Cardiac muscle cell (in vitro differentiated cells and primary cell): ENCODE data around the gene BRAT1. TPM values are rescaled to one million over a fixed set of nuclear protein-coding genes. Genes with fewer than 3 reads are reported as not detected.
A peak's percentile ranks its signal among the peaks of the same experiment; 100 is the strongest.

Experiments
- DNase-seq, 2 donors: peaks; one replicate each; pipeline versions ENCODE4 v3.0.0 to v3.0.0-alpha.2; 2010 to 2017; ENCODE audit warnings: low read depth in 1 of 2, low spot score in 1 of 2
- H3K27ac ChIP-seq: fragments of 200-600 bp; sonication (generic); 2 replicates; pipeline ENCODE4 v1.5.1; 2016
- H3K27me3 ChIP-seq: fragments of 200-600 bp; sonication (generic); 2 replicates; pipeline ENCODE4 v1.6.0; 2016; ENCODE audit warnings: control low read depth
- H3K36me3 ChIP-seq: fragments of 200-600 bp; sonication (generic); 2 replicates; pipeline ENCODE4 v1.5.1; 2016; ENCODE audit warnings: control low read depth
- H3K4me1 ChIP-seq: fragments of 200-600 bp; sonication (generic); 2 replicates; pipeline ENCODE4 v1.8.1; 2017; ENCODE audit warnings: low read depth, mild to moderate bottlenecking, mixed run types
- H3K4me3 ChIP-seq: fragments of 200-600 bp; sonication (generic); 2 replicates; pipeline ENCODE4 v1.5.1; 2016; ENCODE audit warnings: mild to moderate bottlenecking
- H3K9me3 ChIP-seq: fragments of 200-600 bp; sonication (generic); 2 replicates; pipeline ENCODE4 v1.5.1; 2017; ENCODE audit warnings: low read depth, mild to moderate bottlenecking, control low read depth
- CTCF ChIP-seq: IDR thresholded peaks from 2 replicates; pipeline ENCODE4 v1.5.1; 2012; ENCODE audit warnings: low read depth, mild to moderate bottlenecking, low read length
- polyA plus RNA-seq: library from polyadenylated mRNA; unstranded; fragments of >200 nt; fragmentation: Nextera tagmentation; extraction: Ambion mirVana; gene quantifications from 2 replicates; pipeline ENCODE4 v1.2.1, GENCODE V29; 2016
- total RNA-seq: library from RNA; depleted of rRNA; stranded (reverse); fragments of >200 nt; gene quantifications from 2 replicates; pipeline ENCODE4 v1.2.3, GENCODE V29; 2016

BRAT1 gene
- total and polyA plus RNA-seq, 2 experiments from 2014 or later, result 80.5 to 109 TPM

- Histone ChIP-seq H3K4me3 (peak overlapping the region; percentile 18), H3K27ac (no peak overlapping the region), H3K9me3 (no peaks in the 10 kb centered on the region), H3K27me3 (peaks cover 39% of the 10 kb centered on the region), H3K4me1 (no peaks in the 10 kb centered on the region), H3K36me3 (no peaks in the 10 kb centered on the region)
- no peak for TF ChIP-seq CTCF
- DNase-seq, result peak in 1 of 2 donors; percentile 23
Measured at GRCh38 chr7:2520131-2520760, 35.1 kb downstream of the BRAT1 start.

GRCh38 chr7:2519119-2519930 lies 36.0 kb downstream of the BRAT1 start, which contains the start of gene LFNG:
TSS of gene LFNG (plus strand) at chr7:2519774. CDS start at chr7:2519862, 88 bp downstream.
- Histone ChIP-seq H3K4me1 (no peaks in the 10 kb centered on the region), H3K9me3 (no peaks in the 10 kb centered on the region), H3K4me3 (peak within 1 kb of the TSS; percentile 22), H3K27ac (no peak within 1 kb of the TSS), H3K27me3 (peaks cover 39% of the 10 kb centered on the region), H3K36me3 (no peaks in the 10 kb centered on the region)
- DNase-seq, result peak; percentile 90 to 96
- TF ChIP-seq CTCF, result no peak

GRCh38 chr7:2518737-2519118 lies 36.6 kb downstream of the BRAT1 start:
- no peak for TF ChIP-seq CTCF
- no peaks in the 10 kb centered on the region for H3K9me3 ChIP-seq
- H3K4me3 ChIP-seq, result peak overlapping the region; percentile 22
- H3K27me3 ChIP-seq, result peaks cover 39% of the 10 kb centered on the region
- no peaks in the 10 kb centered on the region for H3K4me1 ChIP-seq
- H3K36me3 ChIP-seq, result no peaks in the 10 kb centered on the region
- H3K27ac ChIP-seq, result no peak overlapping the region
- no peak for DNase-seq

GRCh38 chr7:2517678-2518507 lies 37.4 kb downstream of the BRAT1 start:
- no peaks in the 10 kb centered on the region for H3K9me3 ChIP-seq
- TF ChIP-seq CTCF, result no peak
- peaks cover 34% of the 10 kb centered on the region for H3K27me3 ChIP-seq
- no peak for DNase-seq
- no peaks in the 10 kb centered on the region for H3K4me1 ChIP-seq
- H3K27ac ChIP-seq, result no peak overlapping the region
- H3K36me3 ChIP-seq, result no peaks in the 10 kb centered on the region
- H3K4me3 ChIP-seq, result no peak overlapping the region

- Histone ChIP-seq H3K4me3 (no peak overlapping the region), H3K9me3 (no peaks in the 10 kb centered on the region), H3K27ac (no peak overlapping the region), H3K27me3 (peaks cover 32% of the 10 kb centered on the region), H3K36me3 (no peaks in the 10 kb centered on the region), H3K4me1 (no peaks in the 10 kb centered on the region)
- peak; percentile 7 for TF ChIP-seq CTCF
- DNase-seq, result peak in 1 of 2 donors; percentile 85
Measured at GRCh38 chr7:2517026-2517425, 38.3 kb downstream of the BRAT1 start.
